ENCODE data around the gene GSK3B. TPM values are rescaled to one million over a fixed set of nuclear protein-coding genes. Genes with fewer than 3 reads are reported as not detected.
"Not testable (repeated sequence)": the region's sequence is repeated elsewhere in the genome, so short reads cannot be mapped to it uniquely, and the experiment has no call there.

Gene GSK3B
- total RNA-seq, 1 donor from 2014 or later: 20.6 TPM

DNA sequence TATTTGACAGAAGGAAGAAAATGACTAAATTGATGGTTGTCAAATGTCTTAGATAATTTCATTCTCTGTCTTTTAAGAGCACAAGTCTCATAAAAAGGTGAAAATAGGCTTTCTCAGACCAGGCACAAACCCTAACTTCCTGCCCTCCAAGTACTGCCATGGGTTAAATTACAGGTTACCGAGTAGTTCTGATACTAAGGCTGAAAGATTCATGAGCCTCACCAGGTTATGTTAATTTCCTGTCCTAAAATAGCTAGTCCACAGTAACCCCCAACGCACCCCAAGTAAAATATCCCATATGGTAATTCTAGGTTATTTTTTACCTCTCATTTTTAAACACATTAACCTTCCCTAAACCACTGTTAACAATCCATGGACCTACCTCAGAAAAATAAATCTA lies 42.0 kb downstream of the GSK3B start:
- no peak for DNase-seq (ENCODE audit: extremely low spot score in 2 of 2)
- intact Hi-C loops (cut with DNase I): no loop called here
- Histone ChIP-seq H3K36me3 (no peaks in the 10 kb centered on the region), H3K4me1 (peaks cover 44% of the 10 kb centered on the region), H3K9me3 (no peaks in the 10 kb centered on the region), H3K27me3 (no peaks in the 10 kb centered on the region), H3K4me3 (no peak overlapping the region), H3K27ac (no peak overlapping the region)
- TF ChIP-seq, protein P1, sequence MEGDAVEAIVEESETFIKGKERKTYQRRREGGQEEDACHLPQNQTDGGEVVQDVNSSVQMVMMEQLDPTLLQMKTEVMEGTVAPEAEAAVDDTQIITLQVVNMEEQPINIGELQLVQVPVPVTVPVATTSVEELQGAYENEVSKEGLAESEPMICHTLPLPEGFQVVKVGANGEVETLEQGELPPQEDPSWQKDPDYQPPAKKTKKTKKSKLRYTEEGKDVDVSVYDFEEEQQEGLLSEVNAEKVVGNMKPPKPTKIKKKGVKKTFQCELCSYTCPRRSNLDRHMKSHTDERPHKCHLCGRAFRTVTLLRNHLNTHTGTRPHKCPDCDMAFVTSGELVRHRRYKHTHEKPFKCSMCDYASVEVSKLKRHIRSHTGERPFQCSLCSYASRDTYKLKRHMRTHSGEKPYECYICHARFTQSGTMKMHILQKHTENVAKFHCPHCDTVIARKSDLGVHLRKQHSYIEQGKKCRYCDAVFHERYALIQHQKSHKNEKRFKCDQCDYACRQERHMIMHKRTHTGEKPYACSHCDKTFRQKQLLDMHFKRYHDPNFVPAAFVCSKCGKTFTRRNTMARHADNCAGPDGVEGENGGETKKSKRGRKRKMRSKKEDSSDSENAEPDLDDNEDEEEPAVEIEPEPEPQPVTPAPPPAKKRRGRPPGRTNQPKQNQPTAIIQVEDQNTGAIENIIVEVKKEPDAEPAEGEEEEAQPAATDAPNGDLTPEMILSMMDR (IDR thresholded peaks at IDR 0.05): no peak
- TF ChIP-seq POLR2AphosphoS5 (IDR thresholded peaks at IDR 0.05; ENCODE audit: insufficient read depth in 1 of 2, low read depth in 1 of 2): no peak
- no peak for TF ChIP-seq POLR2A (IDR thresholded peaks at IDR 0.05)

DNA sequence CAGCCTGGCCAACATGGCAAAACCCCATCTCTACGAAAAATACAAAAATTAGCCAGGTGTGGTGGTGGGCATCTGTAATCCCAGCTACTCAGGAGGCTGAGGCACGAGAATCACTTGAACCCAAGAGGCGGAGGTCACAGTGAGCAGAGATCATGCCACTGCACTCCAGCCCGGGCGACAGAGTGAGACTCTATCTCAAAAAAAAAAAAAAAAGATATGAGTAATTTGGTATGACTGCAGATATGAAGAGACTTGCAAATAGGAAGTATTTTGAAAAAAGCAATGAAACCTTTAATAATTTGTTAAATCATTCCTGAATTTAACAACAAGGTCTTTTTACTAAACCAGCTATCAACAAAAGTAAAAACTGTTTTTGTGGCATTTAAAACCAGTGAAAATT lies 42.7 kb downstream of the GSK3B start:
- peaks cover 44% of the 10 kb centered on the region for H3K4me1 ChIP-seq
- H3K36me3 ChIP-seq; H3K9me3 ChIP-seq; H3K27ac ChIP-seq; H3K4me3 ChIP-seq; DNase-seq (ENCODE audit: extremely low spot score in 2 of 2); intact Hi-C loops (cut with DNase I); H3K27me3 ChIP-seq: not testable (repeated sequence)

DNA sequence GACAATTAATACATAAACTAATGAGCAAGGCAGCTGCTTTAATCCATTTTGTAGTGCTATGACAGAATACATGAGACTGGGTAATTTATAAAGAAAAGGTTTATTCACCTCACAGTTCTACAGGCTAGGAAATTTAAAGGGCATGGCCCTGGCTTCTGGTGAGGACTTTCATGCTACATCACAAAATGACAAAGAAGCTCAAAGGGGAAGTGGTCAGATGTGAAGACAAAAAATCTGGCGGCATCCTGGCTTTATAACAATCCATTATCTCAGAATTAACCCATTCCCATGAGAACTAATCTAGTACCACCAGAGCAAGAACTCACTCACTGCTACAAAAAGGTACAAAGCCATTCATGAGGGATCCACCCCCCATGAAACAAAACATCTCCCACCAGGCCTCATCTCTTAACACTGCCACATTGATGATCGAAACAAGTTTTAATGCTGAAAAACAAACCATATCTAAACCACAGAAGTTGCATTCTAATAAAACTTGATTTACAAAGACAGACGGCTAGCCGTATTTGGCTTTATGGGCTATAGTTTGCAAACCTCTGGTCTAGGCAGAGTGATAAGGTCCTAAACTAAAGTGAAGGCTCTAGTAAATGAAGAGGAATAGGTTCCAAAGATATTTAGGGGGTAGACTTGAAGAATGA lies 44.2 kb downstream of the GSK3B start:
- H3K4me3 ChIP-seq: no peak overlapping the region
- TF ChIP-seq POLR2A (IDR thresholded peaks at IDR 0.05) (no peak), POLR2AphosphoS5 (IDR thresholded peaks at IDR 0.05; ENCODE audit: insufficient read depth in 1 of 2, low read depth in 1 of 2) (no peak)
- TF ChIP-seq, protein P1 (IDR thresholded peaks at IDR 0.05): no peak
- peaks cover 44% of the 10 kb centered on the region for H3K4me1 ChIP-seq
- H3K9me3 ChIP-seq: peaks cover 5% of the 10 kb centered on the region
- DNase-seq (ENCODE audit: extremely low spot score in 2 of 2): no peak
- no peak overlapping the region for H3K27ac ChIP-seq
- no peaks in the 10 kb centered on the region for H3K27me3 ChIP-seq
- H3K36me3 ChIP-seq: no peaks in the 10 kb centered on the region
- intact Hi-C loops (cut with DNase I): no loop called here

DNA sequence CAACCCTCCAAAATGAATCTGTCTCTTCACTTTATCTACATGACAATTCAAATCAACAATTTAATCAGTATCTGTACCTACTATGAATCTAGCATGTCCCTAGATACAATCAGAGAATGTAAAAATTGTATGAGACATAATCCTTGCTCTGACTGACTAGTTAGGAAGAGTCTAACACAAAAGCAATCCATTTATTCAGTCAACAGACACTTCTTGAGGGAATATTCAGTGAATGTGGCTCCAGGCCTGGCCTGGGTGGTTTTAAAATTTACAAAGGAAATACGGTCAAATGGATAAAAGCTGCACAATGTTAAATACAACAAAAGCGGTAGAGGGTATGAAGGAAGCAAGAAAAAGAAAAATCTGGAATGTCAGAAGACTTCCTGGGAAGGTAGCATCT lies 45.2 kb downstream of the GSK3B start:
- Histone ChIP-seq H3K27me3 (no peaks in the 10 kb centered on the region), H3K9me3 (peaks cover 6% of the 10 kb centered on the region), H3K27ac (no peak overlapping the region), H3K4me1 (peaks cover 41% of the 10 kb centered on the region), H3K36me3 (no peaks in the 10 kb centered on the region), H3K4me3 (no peak overlapping the region)
- TF ChIP-seq POLR2AphosphoS5 (IDR thresholded peaks at IDR 0.05; ENCODE audit: insufficient read depth in 1 of 2, low read depth in 1 of 2) (no peak), POLR2A (IDR thresholded peaks at IDR 0.05) (no peak)
- TF ChIP-seq, protein P1 (IDR thresholded peaks at IDR 0.05): no peak
- intact Hi-C loops (cut with DNase I): no loop called here
- DNase-seq (ENCODE audit: extremely low spot score in 2 of 2): no peak

DNA sequence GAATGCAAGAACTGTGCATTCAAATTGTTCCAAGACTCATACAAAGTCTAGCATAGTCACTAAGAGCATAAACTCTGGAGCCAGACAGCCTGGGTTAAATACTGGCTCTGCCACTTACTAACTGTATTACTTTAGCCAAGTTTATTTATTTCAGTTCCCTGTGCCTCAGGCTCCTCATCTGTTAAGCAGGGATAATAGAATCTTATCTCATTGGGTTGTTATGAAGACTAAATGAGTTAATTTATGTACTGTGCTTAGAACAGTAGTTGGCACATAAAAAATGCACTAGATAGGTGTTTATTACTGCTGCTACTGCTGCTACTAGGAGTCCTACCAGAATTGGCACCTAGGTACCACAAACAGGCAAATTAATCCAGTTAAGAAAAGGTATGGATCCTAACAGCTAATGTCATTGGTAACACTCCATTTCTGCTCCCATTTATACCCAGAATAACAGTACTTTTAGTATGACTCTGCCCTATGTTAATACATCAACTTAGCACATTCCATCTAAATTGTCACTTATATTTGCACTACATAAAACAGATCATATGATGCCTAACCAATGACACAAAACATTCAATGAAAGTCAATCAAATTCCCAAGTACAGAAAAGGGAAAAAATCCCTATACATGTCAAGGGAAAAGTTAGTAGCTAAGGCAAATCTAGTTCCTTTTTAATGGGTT lies 45.7 kb downstream of the GSK3B start:
- intact Hi-C loops (cut with DNase I): no loop called here
- Histone ChIP-seq H3K4me1 (peaks cover 38% of the 10 kb centered on the region), H3K36me3 (no peaks in the 10 kb centered on the region), H3K9me3 (peaks cover 6% of the 10 kb centered on the region), H3K4me3 (no peak overlapping the region), H3K27me3 (no peaks in the 10 kb centered on the region), H3K27ac (no peak overlapping the region)
- no peak for DNase-seq (ENCODE audit: extremely low spot score in 2 of 2)
- TF ChIP-seq, protein P1 (IDR thresholded peaks at IDR 0.05): no peak
- TF ChIP-seq POLR2A (IDR thresholded peaks at IDR 0.05) (no peak), POLR2AphosphoS5 (IDR thresholded peaks at IDR 0.05; ENCODE audit: insufficient read depth in 1 of 2, low read depth in 1 of 2) (no peak)

All from vagina (tissue), 2 donors.